ENCODE results near the gene ACTR2.
"Not testable (repeated sequence)": the region's sequence is repeated elsewhere in the genome, so short reads cannot be mapped to it uniquely, and the experiment has no call there.

Gene ACTR2

GRCh38 chr2:65314801-65315441, 87.3 kb downstream of the ACTR2 start:
- Histone ChIP-seq H3K4me3 (replicated peaks; ENCODE audit: insufficient read depth, low read length) (no peak overlapping the region), H3K27ac (replicated peaks) (no peak overlapping the region), H3K27me3 (ENCODE audit: insufficient read depth, poor library complexity, severe bottlenecking) (no peaks in the 10 kb centered on the region)
- no peak for TF ChIP-seq GABPA (IDR thresholded peaks at IDR 0.05; ENCODE audit: low read depth)
- no peak for DNase-seq (ENCODE audit: low read depth in 1 of 2, low spot score in 1 of 2)

GRCh38 chr2:65316072-65316471, 88.4 kb downstream of the ACTR2 start:
- Histone ChIP-seq H3K4me3 (replicated peaks; ENCODE audit: insufficient read depth, low read length) (no peak overlapping the region), H3K27ac (replicated peaks) (no peak overlapping the region), H3K27me3 (ENCODE audit: insufficient read depth, poor library complexity, severe bottlenecking) (no peaks in the 10 kb centered on the region)
- TF ChIP-seq CTCF (IDR thresholded peaks at IDR 0.05; ENCODE audit: insufficient read depth, low read length) = no peak
- TF ChIP-seq GABPA (IDR thresholded peaks at IDR 0.05; ENCODE audit: low read depth) = no peak
- TF ChIP-seq SPI1 (IDR thresholded peaks at IDR 0.05; ENCODE audit: borderline replicate concordance, low read depth) = no peak
- TF ChIP-seq POLR2AphosphoS5 (IDR thresholded peaks at IDR 0.05; ENCODE audit: low read depth) = no peak
- TF ChIP-seq REST (IDR thresholded peaks at IDR 0.05; ENCODE audit: insufficient replicate concordance, low read depth) = no peak
- no peak for DNase-seq (ENCODE audit: low read depth in 1 of 2, low spot score in 1 of 2)

GRCh38 chr2:65317351-65317750, 89.7 kb downstream of the ACTR2 start:
- not testable (repeated sequence) for H3K27ac ChIP-seq (replicated peaks); H3K4me3 ChIP-seq (replicated peaks; ENCODE audit: insufficient read depth, low read length); DNase-seq (ENCODE audit: low read depth in 1 of 2, low spot score in 1 of 2); H3K27me3 ChIP-seq (ENCODE audit: insufficient read depth, poor library complexity, severe bottlenecking)

GRCh38 chr2:65317841-65318240, 90.2 kb downstream of the ACTR2 start:
- no peaks in the 10 kb centered on the region for H3K27me3 ChIP-seq (ENCODE audit: insufficient read depth, poor library complexity, severe bottlenecking)
- DNase-seq (ENCODE audit: low read depth in 1 of 2, low spot score in 1 of 2) = no peak
- no peak for TF ChIP-seq GABPA (IDR thresholded peaks at IDR 0.05; ENCODE audit: low read depth)
- no peak for TF ChIP-seq CTCF (IDR thresholded peaks at IDR 0.05; ENCODE audit: insufficient read depth, low read length)
- TF ChIP-seq POLR2AphosphoS5 (IDR thresholded peaks at IDR 0.05; ENCODE audit: low read depth) = no peak
- TF ChIP-seq REST (IDR thresholded peaks at IDR 0.05; ENCODE audit: insufficient replicate concordance, low read depth) = no peak
- TF ChIP-seq SPI1 (IDR thresholded peaks at IDR 0.05; ENCODE audit: borderline replicate concordance, low read depth) = no peak
- H3K4me3 ChIP-seq (replicated peaks; ENCODE audit: insufficient read depth, low read length) = no peak overlapping the region
- no peak overlapping the region for H3K27ac ChIP-seq (replicated peaks)

GRCh38 chr2:65319072-65319673, 91.5 kb downstream of the ACTR2 start:
- no peak overlapping the region for H3K27ac ChIP-seq (replicated peaks)
- no peak for DNase-seq (ENCODE audit: low read depth in 1 of 2, low spot score in 1 of 2)
- TF ChIP-seq POLR2AphosphoS5 (IDR thresholded peaks at IDR 0.05; ENCODE audit: low read depth) (no peak), SPI1 (IDR thresholded peaks at IDR 0.05; ENCODE audit: borderline replicate concordance, low read depth) (no peak), GABPA (IDR thresholded peaks at IDR 0.05; ENCODE audit: low read depth) (no peak), REST (IDR thresholded peaks at IDR 0.05; ENCODE audit: insufficient replicate concordance, low read depth) (no peak), CTCF (IDR thresholded peaks at IDR 0.05; ENCODE audit: insufficient read depth, low read length) (no peak)
- H3K4me3 ChIP-seq (replicated peaks; ENCODE audit: insufficient read depth, low read length) = no peak overlapping the region
- H3K27me3 ChIP-seq (ENCODE audit: insufficient read depth, poor library complexity, severe bottlenecking) = no peaks in the 10 kb centered on the region
